Urinary bladder (tissue), 4 donors: ENCODE data around the gene TNRC18. TPM values are rescaled to one million over a fixed set of nuclear protein-coding genes. Genes with fewer than 3 reads are reported as not detected.
"Not testable (repeated sequence)": the region's sequence is repeated elsewhere in the genome, so short reads cannot be mapped to it uniquely, and the experiment has no call there.

Experiments
- DNase-seq: peaks from one replicate; pipeline ENCODE4 v3.0.0-alpha.2; 2015; ENCODE audit errors: extremely low spot score
- H3K27ac ChIP-seq: one replicate; pipeline ENCODE4 v1.5.1; 2013; ENCODE audit warnings: low read depth, mild to moderate bottlenecking, moderate library complexity
- H3K36me3 ChIP-seq: one replicate; pipeline ENCODE4 v1.6.1; 2013; ENCODE audit warnings: mild to moderate bottlenecking, moderate library complexity; ENCODE audit not compliant: insufficient read depth
- H3K4me1 ChIP-seq: one replicate; pipeline ENCODE4 v1.6.1; 2013; ENCODE audit warnings: mild to moderate bottlenecking, moderate library complexity; ENCODE audit not compliant: insufficient read depth
- H3K4me3 ChIP-seq: one replicate; pipeline ENCODE4 v1.5.1; 2013; ENCODE audit warnings: low read depth, low read length
- WGBS: extraction: QIAGEN DNeasy Blood & Tissue Kit; methylation state at CpG from one replicate; pipeline ENCODE4 v1.1.7; 2013; 5-methylcytosine and 5-hydroxymethylcytosine counted together
- polyA plus RNA-seq: library from polyadenylated mRNA; stranded (reverse); fragments of 200-250 nt; gene quantifications from one replicate; pipeline ENCODE4 v1.2.3, GENCODE V29; 2013
- total RNA-seq: library from RNA; depleted of rRNA; stranded (reverse); fragments of >200 nt; gene quantifications from one replicate; pipeline ENCODE4 v1.2.3, GENCODE V29; 2014
- donor health status: healthy with polysubstance abuse.
- donor health status: healthy.

Gene TNRC18
- total and polyA plus RNA-seq, 2 donors, result 63.0 to 76.8 TPM

DNA sequence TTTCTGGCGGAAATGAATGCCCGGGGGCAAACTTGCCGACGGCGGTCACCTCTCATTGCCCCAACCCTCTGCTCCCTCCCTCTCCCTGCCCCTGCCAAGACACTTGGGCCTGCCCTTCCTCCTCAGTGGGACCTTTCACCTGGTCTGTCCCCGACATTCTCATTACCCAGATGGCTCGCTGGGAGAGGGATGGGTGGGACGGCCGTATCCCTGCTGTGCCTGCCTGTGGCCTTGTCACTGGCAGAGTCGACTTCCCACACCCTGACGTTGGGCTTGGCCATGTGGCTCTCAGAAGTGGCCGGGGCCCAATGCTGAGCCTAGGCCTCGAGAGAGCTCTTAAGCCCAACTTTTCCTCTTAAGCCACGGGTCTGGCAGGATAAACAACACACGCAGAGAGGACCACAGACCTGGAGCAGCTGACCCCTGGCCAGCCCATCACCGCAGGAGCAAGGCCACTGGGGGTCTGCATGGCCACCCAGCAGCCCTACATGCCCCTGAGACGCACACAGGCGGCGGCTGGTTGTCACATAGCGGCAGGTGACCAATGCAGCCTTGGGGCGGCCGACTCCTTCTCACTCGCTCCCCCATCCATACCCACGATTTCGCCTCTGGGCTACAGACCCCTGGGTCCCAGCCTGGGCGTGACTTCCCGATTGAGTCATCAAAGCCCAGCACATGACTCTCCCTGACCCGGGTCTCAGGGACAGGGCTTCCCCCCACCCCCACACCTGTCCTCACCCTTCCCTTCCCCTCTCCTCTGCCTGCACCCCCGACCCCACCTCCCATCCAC is 100.8 kb downstream of the TNRC18 start:
- no peak for DNase-seq
- WGBS, result 87% methylated on average over 29 of the region's 29 CpGs

GRCh38 chr7:5320802-5321396 is 102.7 kb downstream of the TNRC18 start:
- H3K36me3 ChIP-seq, result peaks cover 2% of the 10 kb centered on the region
- no peak overlapping the region for H3K4me3 ChIP-seq
- DNase-seq, result no peak
- WGBS, result 96% methylated on average over 33 of the region's 33 CpGs
- no peak overlapping the region for H3K27ac ChIP-seq
- no peaks in the 10 kb centered on the region for H3K4me1 ChIP-seq

More for the DNA sequence above, 100.8 kb downstream of the TNRC18 start:
- no peak overlapping the region for H3K4me3 ChIP-seq
- H3K4me1 ChIP-seq, result no peaks in the 10 kb centered on the region
- H3K27ac ChIP-seq, result no peak overlapping the region
- H3K36me3 ChIP-seq, result peaks cover 3% of the 10 kb centered on the region

- Histone ChIP-seq H3K36me3 (peaks cover 2% of the 10 kb centered on the region), H3K27ac (no peak overlapping the region), H3K4me1 (no peaks in the 10 kb centered on the region), H3K4me3 (no peak overlapping the region)
- WGBS, result 96% methylated on average over 13 of the region's 13 CpGs
- DNase-seq, result no peak
Observed at GRCh38 chr7:5320391-5320790, 103.2 kb downstream of the TNRC18 start.

GRCh38 chr7:5318613-5319012 is 105.0 kb downstream of the TNRC18 start:
- not testable (repeated sequence) for H3K4me3 ChIP-seq, H3K4me1 ChIP-seq, H3K27ac ChIP-seq, H3K36me3 ChIP-seq, DNase-seq
- WGBS, result 98% methylated on average over 5 of the region's 5 CpGs

- Histone ChIP-seq H3K4me1 (no peaks in the 10 kb centered on the region), H3K36me3 (no peaks in the 10 kb centered on the region), H3K4me3 (no peak overlapping the region), H3K27ac (no peak overlapping the region)
- no peak for DNase-seq
- WGBS, result 95% methylated on average over 14 of the region's 14 CpGs
Observed at GRCh38 chr7:5315761-5316160, 107.9 kb downstream of the TNRC18 start.

DNA sequence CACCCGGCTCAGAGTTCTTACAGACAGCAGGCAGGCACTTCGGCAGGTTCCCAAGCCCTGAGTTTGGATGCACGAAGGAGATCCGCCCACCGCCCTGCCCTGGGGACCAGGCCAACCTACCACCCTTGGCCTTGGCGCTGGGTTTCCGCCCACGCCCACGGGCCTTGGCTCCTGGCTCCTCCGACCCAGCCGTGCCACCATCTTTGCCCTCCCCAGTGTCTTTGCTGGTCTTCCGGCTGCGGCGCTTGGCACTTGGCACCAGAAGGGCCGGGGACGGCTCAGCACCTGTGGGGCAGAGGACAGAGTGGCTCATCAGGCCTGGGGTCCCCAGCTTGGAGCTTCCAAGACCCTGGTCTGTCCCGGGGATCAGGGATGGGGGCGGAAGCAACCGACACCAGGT is 108.8 kb downstream of the TNRC18 start:
- H3K27ac ChIP-seq, result no peak overlapping the region
- H3K4me3 ChIP-seq, result no peak overlapping the region
- no peaks in the 10 kb centered on the region for H3K36me3 ChIP-seq
- no peak for DNase-seq
- 88% methylated on average over 19 of the region's 19 CpGs for WGBS
- no peaks in the 10 kb centered on the region for H3K4me1 ChIP-seq

DNA sequence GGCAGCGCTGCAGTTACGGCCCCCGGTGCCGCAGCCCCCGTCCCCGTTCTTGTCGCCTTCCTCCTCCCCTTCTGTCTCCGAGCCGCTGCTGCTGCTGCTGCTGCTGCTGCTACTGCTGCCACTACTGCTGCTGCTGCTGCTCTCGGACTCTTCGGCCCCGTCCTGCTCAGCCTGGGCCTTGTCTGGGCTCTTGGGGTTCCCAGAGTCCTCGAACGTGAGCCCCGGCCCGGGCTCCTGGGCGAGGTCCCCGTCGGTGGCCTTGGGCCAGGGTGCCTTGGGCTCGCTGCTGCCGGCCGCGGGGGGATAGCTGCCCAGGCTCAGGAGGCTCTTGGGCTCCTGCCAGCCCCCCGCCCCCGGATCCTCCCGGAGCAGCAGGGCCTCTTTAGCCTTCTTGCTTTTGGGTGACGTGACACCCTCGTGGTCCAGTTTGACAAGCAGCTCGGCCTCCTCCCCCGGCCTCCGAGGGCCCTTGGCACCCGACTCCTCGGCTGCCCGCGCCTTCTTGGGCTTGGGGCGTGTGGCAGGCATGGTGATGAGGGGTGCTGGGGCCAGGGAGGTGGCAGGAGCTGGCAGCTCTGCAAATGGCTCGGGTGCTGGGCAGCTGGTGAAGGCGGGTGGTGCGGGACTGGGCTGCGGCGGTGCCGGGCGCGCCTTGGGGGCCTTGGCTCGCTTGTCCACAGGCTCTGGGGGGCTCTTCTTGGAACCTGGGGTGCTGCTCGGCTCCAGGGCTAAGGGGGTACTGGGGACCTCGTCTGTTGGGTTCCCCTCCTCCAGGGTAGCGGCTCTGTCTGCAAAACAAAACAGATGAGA is 110.4 kb downstream of the TNRC18 start:
- WGBS, result 78% methylated on average over 48 of the region's 48 CpGs
- H3K4me1 ChIP-seq, DNase-seq, H3K4me3 ChIP-seq, H3K36me3 ChIP-seq, H3K27ac ChIP-seq: not testable (repeated sequence)

- not testable (repeated sequence) for DNase-seq, H3K36me3 ChIP-seq, H3K4me3 ChIP-seq, H3K4me1 ChIP-seq, H3K27ac ChIP-seq
- 91% methylated on average over 38 of the region's 46 CpGs for WGBS
Observed at GRCh38 chr7:5312276-5313070, 111.2 kb downstream of the TNRC18 start.

- Histone ChIP-seq H3K4me1 (no peaks in the 10 kb centered on the region), H3K4me3 (no peak overlapping the region), H3K27ac (no peak overlapping the region), H3K36me3 (peaks cover 3% of the 10 kb centered on the region)
- no peak for DNase-seq
- 89% methylated on average over 16 of the region's 16 CpGs for WGBS
Observed at GRCh38 chr7:5310822-5311405, 112.7 kb downstream of the TNRC18 start.

- H3K36me3 ChIP-seq, result peaks cover 3% of the 10 kb centered on the region
- DNase-seq, result no peak
- 94% methylated on average over 25 of the region's 25 CpGs for WGBS
- H3K4me1 ChIP-seq, result no peaks in the 10 kb centered on the region
- no peak overlapping the region for H3K27ac ChIP-seq
- no peak overlapping the region for H3K4me3 ChIP-seq
Observed at GRCh38 chr7:5309146-5309545, 114.5 kb downstream of the TNRC18 start.

DNA sequence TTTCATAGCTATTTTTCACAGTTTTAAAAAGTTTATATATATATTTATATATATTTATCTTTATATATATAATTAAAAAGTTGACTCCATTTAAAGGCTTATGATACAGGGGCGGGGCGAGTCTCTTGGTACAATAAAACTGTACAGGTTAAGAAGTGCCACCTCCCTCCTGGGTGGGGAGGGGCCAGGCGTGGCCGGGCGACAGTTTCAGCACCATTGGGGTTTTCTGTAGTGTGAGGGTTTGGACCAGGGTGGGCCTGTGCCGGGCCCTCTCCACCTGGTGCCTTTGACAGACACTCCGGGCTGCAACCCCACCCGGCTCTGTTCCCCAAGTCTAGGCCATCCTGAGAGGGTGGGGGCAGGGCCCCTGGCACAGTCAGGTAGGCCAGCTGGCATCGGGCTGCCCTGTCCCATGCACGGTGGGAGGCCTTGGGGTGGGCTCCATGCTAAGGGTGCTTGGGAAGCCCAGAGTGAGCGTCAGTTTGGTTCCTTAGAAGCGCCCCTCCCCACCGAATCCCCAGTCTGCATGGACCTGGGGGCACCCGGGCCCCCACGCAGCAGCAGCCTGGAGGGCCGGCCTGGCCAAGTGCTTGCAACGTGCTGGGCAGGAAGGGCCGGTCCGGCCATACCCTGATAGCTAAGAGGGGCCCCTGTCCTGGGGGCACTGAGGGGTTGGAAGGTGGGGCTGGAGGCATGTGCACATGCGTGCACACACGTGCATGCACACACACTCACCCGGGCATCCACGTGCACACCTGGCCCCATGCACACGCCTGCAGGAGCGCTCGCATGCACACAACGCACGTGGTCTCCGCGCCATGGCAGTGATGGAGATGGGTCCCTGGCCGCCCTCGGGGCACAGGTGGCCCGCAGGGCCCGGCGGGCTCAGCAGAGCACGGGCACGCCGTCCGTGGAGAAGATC is 116.2 kb downstream of the TNRC18 start:
- H3K4me1 ChIP-seq, H3K4me3 ChIP-seq, H3K36me3 ChIP-seq, DNase-seq, H3K27ac ChIP-seq: not testable (repeated sequence)
- 90% methylated on average over 39 of the region's 39 CpGs for WGBS

DNA sequence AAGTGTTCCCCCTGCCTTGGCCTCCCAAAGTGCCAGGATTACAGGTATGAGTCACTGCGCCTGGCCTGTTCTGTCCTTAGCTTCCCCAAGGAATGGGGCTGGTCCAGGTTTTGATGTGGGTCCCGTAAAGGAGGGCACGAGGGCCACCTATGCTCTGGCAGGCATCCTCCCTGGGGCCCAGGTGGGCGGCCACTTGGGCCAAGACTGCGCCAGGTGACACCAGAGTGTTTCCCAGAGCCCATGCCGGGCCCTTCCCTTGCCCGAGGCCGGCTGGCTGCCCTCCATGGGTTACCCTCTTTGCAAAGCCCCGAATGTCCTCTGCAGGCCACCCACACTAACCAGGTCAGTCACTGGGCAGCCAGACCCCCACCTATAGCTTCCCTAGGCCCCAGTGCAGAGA is 118.6 kb downstream of the TNRC18 start:
- not testable (repeated sequence) for DNase-seq, H3K36me3 ChIP-seq, H3K4me1 ChIP-seq, H3K4me3 ChIP-seq, H3K27ac ChIP-seq
- WGBS, result 93% methylated on average over 9 of the region's 9 CpGs
